ENCODE results near the gene SOX1. TPM values are rescaled to one million over a fixed set of nuclear protein-coding genes. Genes with fewer than 3 reads are reported as not detected.

The SOX1 gene
- total RNA-seq, 1 experiment from 2014 or later = not detected

DNA sequence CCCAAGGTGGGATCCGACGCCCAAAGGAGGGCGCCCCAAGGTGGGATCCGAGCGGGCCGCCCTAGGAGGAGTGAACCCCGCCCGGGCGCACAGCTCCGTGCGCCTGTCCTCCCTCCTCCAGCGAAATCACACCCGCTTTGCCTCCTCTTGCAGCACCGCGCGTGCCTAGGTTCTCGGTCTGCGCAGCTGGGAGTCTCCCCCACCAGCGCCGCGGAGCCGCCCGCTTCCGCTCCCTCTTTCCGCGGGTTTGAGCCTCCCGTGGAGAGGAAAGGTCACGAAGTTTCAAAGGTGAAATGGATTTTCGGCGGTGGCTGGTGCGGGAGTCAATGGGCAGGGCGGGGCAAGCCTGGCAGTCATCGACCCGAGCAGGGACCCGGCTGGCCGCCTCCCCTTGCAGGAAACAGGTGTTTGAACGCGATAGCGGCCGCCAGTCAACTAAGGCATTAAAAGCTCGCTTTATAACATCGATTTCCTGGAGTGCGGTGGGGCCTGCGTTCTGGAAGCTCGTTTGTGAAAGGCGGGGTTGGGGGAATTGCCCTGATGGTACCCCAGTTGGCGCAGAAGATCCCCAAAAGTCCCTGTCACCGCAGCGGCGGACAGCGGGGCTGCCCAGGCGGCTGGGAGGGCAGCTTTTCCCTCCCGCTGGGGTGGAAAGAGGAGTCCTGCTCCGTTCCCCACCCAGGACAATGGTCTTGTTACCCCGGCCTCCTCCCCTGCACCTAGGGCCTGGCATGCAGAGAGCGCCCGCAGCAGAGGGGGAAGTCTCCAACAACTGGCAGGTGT lies 9.0 kb upstream of the SOX1 start:
- DNase-seq (ENCODE audit: low spot score) = no peak
- in situ Hi-C loops (cut with HindIII; ENCODE audit: low sequenced_read_pairs) = no loop called here

DNA sequence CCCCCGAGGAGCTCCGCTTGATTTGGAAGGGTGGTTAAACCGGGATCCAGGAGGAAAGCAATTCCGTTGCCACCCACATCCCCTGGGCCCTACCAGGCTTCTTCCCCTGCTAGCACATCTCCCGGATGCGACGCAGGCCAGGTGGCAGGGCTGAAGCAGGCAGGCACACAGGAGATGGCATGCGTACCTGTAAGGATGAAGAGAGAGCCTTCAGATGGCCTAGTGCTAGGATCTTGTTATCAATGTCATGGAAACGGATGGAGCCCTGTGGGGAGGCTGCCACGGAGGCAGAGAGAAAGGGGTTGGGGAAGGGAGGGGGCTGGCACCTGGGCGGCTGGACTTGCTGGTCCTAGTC lies 8.5 kb upstream of the SOX1 start:
- in situ Hi-C loops (cut with HindIII; ENCODE audit: low sequenced_read_pairs) = no loop called here

DNA sequence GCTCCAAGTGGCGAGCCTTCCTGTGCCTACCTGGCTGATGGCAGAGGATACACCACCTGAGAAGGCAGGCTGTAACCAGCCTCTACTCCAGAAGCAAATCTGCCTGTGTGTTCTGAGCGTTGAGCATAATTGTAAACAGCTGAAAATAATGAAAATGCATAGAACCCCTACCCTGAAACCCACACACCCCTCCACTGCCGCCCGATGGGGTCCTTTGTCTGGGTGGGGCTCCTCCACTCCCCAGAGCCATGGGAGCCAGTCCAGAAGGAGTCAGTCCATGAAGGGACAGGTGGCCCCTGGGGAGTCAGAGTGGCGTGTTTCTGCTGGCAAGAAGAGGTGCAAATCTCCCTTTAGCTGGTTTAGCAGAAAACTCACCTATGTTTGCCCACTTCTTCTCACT lies 8.0 kb upstream of the SOX1 start:
- DNase-seq (ENCODE audit: low spot score) = no peak
- in situ Hi-C loops (cut with HindIII; ENCODE audit: low sequenced_read_pairs) = no loop called here

More for the DNA sequence above, 8.5 kb upstream of the SOX1 start:
- no peak for DNase-seq (ENCODE audit: low spot score)

DNA sequence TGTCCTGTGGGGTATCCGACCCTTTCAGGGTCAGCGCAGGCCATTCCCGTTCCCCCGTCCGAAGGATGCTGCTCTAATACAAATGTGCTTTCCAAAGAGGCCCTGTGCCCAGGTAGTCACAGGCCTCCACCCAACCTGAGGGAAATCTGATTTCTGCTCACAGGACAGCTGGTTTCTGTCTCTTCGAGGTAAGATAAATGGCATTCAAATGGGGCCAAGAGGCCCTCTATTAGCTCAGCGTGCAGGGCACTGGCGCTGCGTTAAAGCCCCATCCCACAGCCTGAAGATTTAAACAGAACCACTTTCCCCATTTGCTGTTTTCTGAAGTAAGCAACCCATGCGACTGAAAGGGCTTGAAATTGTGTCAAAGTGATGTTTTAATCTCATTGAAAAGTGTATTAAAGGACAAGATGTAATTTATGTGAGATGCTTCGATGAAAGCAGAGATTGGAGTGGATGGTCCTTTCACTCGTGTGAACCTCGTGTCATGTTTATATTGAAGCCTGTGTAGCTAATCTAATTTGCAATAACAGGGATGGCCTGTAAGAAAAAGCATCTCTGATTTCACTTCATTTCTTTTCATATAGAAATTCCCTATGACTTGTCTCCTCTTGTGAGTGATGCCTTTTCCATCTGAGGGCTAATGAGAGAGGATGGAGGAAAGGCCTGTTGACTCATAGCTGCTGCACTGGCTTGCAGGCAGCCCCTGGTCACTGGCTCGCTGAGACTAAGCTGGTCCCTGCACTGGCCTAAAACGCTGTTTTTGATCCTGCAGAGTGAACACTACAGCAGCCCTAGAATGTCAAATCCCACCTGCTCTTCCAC lies 7.3 kb upstream of the SOX1 start:
- in situ Hi-C loops (cut with HindIII; ENCODE audit: low sequenced_read_pairs) = no loop called here

DNA sequence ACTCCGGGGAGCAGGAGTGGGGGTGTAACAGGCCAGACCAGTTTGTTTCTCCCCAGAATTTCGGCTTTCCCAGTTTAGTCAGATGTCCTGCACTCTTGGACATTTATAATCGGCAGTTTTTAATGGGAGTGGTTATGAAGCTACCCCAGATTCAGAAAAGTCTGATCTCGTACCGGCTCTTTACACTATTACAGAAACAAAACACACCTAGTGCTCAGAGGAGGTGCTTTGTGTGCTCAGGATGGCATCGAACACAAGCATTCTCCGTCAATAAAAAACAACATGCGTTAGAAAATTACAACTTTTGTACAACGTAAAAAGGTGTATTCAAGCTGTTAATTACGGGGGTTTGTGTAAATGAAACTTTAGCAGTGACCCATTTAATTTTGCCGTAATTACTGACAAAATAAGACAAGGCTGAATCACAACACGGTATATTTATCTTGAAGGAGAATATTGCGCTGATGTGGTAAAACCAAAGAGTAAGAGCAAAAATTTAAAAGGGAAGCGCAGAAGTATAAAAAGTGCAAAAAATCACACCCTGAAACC lies 6.6 kb upstream of the SOX1 start:
- in situ Hi-C loops (cut with HindIII; ENCODE audit: low sequenced_read_pairs) = no loop called here
- no peak for DNase-seq (ENCODE audit: low spot score)

More for the DNA sequence above, 7.3 kb upstream of the SOX1 start:
- no peak for DNase-seq (ENCODE audit: low spot score)

DNA sequence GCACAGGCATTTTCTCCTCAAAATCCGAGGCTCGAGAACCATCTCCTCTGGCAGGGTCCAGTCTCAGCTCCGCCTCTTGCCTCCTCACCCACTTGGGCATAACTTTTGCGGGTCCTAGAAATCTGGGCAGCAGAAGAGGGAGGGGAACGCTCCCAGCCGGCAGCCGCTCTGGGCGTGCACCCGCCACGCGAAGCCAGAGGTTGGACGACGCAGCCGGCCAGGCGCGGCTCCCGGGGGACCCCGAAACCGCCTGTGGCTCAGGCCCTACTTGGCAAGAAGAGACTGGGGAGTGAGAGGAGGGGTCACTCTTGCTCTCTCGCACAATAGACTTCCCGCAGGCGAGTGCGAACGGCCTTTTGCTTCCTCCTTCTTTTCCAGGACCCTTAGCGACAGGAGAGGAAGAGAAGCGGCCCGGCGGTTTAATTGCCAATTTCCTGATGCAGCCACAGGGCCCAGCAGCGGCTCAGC lies 6.0 kb upstream of the SOX1 start:
- in situ Hi-C loops (cut with HindIII; ENCODE audit: low sequenced_read_pairs) = no loop called here
- no peak for DNase-seq (ENCODE audit: low spot score)

DNA sequence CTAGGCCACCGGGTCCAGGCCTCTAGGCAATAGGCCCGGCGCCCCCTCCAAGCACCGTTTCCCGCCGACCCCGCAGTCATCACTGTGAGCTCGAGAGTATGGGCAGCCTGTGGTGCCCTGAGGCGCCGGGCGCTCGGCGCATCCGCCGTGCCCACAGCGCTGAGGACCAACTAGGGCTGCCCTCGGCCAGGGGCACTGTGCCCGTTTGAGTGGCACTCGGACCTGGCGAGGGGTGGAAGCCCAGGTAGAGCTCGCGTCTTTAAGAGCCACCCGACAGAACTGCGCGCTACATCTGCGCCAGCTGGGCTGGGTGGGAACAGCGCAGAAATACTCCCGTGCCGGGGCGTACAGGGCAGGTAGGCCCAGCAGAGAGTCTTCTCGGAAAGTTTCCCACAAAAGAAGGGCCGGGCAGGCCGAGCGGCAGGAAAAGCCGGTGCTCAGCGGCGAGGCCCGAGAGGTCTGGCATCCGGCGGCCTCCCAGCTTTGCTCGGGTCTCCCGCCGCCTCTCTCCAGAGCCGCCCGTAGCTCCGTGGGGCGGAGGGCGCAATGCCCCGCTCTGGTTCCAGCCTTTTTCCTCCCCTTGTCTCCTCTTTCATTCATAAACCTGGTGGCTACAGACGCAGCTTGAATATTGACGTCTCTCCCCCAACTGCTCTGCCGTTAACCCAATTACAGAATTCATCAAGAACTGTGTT lies 5.4 kb upstream of the SOX1 start:
- in situ Hi-C loops (cut with HindIII; ENCODE audit: low sequenced_read_pairs) = no loop called here
- no peak for DNase-seq (ENCODE audit: low spot score)

DNA sequence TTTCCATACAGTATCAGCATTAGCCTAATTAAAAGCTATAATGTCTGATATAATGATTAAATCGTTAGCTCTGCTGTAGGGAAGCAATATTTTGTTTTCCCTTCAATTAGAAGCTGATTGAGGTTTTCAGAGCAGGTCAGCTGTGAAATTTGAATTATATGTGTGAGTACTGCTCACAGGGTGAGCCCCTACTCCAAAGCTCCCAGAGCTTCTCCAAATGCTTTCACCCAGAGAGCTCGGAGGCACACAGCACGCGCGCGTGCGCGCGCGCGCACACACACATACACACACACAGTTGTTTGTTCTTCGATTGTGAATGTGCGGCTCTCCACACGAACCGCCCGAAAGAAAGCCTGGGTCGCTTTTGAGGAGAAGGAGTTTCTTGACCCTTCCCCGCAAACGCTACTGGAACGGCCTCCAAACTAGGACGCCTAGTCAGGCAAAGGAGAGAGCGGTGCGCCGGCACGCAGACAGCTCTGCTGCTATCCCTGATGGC lies 4.8 kb upstream of the SOX1 start:
- in situ Hi-C loops (cut with HindIII; ENCODE audit: low sequenced_read_pairs) = no loop called here
- no peak for DNase-seq (ENCODE audit: low spot score)

DNA sequence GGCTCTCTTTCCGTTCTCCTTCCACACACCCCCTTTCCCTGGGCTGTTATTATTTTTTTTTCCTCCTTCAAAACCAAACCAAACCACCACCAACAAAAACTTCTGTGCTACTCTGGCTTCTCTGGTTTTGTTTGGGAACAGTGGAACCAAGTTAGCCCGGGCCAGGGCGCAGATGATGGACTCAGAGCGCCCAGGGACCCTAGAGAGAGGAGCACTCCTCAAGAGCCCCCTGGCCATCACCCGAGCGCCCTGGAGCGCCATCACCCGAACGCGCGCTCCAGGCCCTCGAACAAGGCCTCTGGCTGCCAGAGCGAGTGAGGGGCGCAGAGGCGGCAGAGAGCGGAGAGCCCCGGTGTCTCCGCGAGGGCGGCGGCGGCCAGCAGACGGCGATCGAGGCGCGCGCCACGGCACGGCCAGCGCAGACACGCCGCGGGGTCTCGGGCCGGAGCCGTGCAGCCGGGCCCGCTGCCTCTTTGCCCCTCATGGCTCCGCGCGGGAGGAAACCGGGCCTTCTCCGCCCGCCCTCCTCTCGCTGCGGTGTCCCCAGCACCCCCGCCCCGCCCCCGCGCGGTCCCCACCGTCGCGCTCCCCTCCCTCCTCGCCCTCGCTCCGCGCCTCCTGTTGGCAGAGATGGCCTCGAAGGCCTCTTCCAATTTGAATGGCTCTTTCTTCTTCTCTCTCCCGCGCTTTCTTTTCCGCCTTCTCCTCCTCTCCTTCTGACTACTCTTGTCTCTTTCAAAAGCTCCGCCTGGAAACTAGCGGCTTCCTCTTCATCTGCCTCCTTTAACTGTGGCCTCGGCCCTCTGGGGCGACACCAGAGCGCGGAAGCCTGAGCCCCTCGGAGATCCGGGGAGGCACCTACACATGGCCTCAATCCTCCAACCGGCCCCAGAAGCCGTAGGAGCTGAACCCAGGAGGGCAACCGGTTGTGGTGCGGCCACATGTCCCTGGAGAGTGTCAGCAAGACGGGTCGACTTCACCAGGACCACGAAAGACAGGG lies 4.1 kb upstream of the SOX1 start:
- DNase-seq (ENCODE audit: low spot score) = no peak
- in situ Hi-C loops (cut with HindIII; ENCODE audit: low sequenced_read_pairs) = no loop called here

DNA sequence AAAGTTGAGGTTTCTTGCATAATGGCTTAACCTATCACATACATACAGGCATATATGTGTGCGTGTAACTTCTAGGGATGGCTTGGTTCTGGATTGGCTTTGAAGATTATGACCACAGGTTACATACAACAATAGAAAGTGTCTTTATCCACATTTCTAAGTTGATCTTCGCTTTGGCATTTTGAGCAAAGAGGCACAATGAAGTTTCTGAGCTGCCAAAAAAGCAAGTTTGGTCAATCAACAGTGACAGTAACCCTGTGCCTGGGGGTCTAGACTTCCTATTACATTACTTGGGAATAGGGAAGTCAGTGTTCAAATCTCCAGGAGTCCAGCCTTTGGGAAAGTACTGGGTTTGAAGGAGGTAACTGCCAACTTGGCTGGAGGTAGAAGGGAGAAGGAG lies 3.1 kb upstream of the SOX1 start:
- no peak for DNase-seq (ENCODE audit: low spot score)
- in situ Hi-C loops (cut with HindIII; ENCODE audit: low sequenced_read_pairs) = no loop called here

DNA sequence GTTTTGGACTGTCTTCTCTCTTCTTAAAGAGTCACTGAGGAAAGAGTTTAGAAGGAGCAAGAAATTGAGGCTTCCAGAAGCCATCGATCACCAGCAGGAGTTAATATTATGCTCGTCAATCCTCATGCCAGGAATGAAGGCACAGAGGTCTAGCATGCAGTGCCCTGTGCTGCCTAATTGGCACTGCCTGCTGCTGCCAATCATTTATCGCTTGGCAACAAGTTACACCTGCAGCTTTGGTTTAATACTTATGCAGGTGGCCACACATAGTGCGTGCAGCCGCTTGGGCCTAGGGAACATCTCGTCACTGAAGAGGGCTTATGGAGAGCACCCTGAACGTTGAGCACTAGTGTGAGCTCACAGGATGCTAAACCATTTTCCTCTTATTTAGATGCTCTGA lies 2.7 kb upstream of the SOX1 start:
- DNase-seq (ENCODE audit: low spot score) = no peak
- in situ Hi-C loops (cut with HindIII; ENCODE audit: low sequenced_read_pairs) = no loop called here

DNA sequence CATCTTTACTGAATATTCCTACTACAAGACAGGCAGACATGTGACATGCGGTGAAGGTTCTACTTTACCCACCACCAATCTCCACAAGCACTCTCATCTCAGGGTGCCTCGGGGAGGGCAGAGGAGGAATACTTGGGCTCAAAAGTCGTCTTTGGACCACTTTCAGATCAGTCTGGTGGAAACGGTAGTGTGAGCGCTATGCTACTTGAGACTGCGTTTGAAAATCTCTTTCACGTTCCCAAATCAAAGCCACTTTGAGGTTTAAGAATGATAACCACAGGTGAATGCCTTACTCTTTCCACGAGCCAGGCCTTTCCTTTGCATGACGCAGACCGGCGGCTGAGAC lies 1.5 kb upstream of the SOX1 start:
- no peak for DNase-seq (ENCODE audit: low spot score)
- in situ Hi-C loops (cut with HindIII; ENCODE audit: low sequenced_read_pairs) = no loop called here

DNA sequence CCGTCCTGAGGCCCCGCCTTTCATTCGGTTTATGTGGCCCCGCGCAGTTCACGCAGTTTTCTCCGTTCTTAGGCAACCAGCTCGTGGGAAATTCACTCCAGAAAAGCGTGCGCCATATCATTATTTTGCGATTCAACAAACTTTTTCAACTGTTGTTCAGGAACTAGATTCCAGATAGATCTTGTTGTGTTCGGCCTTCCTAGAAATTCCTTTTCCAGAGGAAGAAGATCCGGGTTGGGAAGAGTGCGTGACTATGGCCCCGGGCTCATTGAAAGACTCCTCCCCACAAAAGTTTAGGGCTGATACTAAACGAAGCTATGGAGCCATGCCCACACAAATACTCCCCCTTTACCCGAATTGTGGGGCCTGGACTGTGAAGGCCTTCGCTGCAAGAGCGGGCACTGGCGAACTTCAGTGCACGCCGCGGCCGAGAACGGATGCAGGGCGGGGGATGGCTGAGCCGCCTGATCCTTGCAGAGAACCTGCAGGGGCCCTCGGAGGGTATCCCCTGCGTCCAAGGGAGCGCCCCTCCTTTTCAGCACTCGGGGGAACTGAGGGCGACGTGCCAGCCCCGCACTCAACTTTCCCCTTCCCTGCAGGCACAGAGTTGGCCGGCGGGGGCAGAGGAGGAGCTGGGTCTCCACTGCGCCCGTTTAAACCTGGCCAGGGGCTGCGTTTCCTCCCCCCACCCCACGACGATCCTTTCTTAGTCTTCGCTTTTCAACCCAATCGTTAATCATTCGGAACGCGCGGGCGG lies 904 bp upstream of the SOX1 start:
- in situ Hi-C loops (cut with HindIII; ENCODE audit: low sequenced_read_pairs) = no loop called here
- no peak for DNase-seq (ENCODE audit: low spot score)

DNA sequence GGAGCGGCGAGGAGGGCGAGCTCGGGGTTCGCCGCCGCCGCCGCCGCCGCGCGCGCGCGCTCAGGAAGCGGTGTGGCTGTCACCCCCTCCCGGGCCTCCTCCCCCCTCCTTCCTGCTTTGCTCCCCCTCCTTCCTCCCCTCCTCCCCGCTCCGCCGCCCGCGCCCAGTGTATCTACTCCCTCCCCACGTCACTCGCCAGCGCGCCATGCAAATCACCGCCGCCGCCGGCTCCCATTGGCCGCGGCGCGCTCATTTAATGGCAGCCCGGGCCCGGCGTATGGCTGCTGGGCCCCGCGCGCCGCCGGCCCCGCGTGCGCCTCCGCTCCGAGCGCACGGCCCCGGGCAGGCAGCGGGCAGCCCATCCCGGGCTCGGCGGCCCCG lies 335 bp upstream of the SOX1 start:
- peak; percentile 13 for DNase-seq (ENCODE audit: low spot score)
- in situ Hi-C loops (cut with HindIII; ENCODE audit: low sequenced_read_pairs) = no loop called here

DNA sequence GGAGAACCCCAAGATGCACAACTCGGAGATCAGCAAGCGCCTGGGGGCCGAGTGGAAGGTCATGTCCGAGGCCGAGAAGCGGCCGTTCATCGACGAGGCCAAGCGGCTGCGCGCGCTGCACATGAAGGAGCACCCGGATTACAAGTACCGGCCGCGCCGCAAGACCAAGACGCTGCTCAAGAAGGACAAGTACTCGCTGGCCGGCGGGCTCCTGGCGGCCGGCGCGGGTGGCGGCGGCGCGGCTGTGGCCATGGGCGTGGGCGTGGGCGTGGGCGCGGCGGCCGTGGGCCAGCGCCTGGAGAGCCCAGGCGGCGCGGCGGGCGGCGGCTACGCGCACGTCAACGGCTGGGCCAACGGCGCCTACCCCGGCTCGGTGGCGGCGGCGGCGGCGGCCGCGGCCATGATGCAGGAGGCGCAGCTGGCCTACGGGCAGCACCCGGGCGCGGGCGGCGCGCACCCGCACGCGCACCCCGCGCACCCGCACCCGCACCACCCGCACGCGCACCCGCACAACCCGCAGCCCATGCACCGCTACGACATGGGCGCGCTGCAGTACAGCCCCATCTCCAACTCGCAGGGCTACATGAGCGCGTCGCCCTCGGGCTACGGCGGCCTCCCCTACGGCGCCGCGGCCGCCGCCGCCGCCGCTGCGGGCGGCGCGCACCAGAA lies 1.1 kb downstream of the SOX1 start:
- no peak for DNase-seq (ENCODE audit: low spot score)
- in situ Hi-C loops (cut with HindIII; ENCODE audit: low sequenced_read_pairs) = no loop called here

DNA sequence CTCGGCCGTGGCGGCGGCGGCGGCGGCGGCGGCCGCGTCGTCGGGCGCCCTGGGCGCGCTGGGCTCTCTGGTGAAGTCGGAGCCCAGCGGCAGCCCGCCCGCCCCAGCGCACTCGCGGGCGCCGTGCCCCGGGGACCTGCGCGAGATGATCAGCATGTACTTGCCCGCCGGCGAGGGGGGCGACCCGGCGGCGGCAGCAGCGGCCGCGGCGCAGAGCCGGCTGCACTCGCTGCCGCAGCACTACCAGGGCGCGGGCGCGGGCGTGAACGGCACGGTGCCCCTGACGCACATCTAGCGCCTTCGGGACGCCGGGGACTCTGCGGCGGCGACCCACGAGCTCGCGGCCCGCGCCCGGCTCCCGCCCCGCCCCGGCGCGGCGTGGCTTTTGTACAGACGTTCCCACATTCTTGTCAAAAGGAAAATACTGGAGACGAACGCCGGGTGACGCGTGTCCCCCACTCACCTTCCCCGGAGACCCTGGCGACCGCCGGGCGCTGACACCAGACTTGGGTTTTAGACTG lies 1.7 kb downstream of the SOX1 start:
- in situ Hi-C loops (cut with HindIII; ENCODE audit: low sequenced_read_pairs) = no loop called here
- DNase-seq (ENCODE audit: low spot score) = no peak

All from G401 (cell line).